T-helper 17 cell (primary cell): Measurements from ENCODE around the gene ABCG1. TPM values are rescaled to one million over a fixed set of nuclear protein-coding genes. Genes with fewer than 3 reads are reported as not detected.
A peak's percentile ranks its signal among the peaks of the same experiment; 100 is the strongest.

Experiments used
- ATAC-seq: fragments of 150-1000 bp; cut with Tn5 transposase; 2 replicates; pipeline ENCODE4 v1.10.0; 2021; ENCODE audit warnings: mild to moderate bottlenecking, moderate library complexity
- DNase-seq, 3 donors: peaks; one replicate each; pipeline versions ENCODE4 v3.0.0 to v3.0.0-alpha.2; 2020 to 2021
- H3K9me3 ChIP-seq: one replicate; pipeline ENCODE4 v1.7.0; 2013; ENCODE audit warnings: low read length, mild to moderate bottlenecking; ENCODE audit not compliant: control insufficient read depth, poor library complexity, severe bottlenecking
- H3K27ac Mint-ChIP-seq: one replicate; pipeline ENCODE4 v1.8.0; 2022; ENCODE audit warnings: mild to moderate bottlenecking, moderate library complexity, mixed read lengths
- H3K27me3 Mint-ChIP-seq: one replicate; pipeline ENCODE4 v1.8.0; 2022; ENCODE audit warnings: mixed read lengths
- H3K36me3 Mint-ChIP-seq: one replicate; pipeline ENCODE4 v1.8.0; 2022; ENCODE audit warnings: low read depth, mixed read lengths
- H3K4me1 Mint-ChIP-seq: one replicate; pipeline ENCODE4 v1.8.0; 2022; ENCODE audit warnings: mild to moderate bottlenecking, mixed read lengths
- H3K4me3 Mint-ChIP-seq: one replicate; pipeline ENCODE4 v1.8.0; 2022; ENCODE audit warnings: mild to moderate bottlenecking, moderate library complexity, mixed read lengths
- total RNA-seq, 4 donors: library from RNA in 2 of 4; stranded (reverse) in 2 of 4; gene quantifications; one replicate each; pipeline ENCODE4 v1.2.3 and lab custom pipeline; 2022 to 2026

Gene ABCG1
- total RNA-seq, 2 donors from 2014 or later = 43.4 to 75.0 TPM

GRCh38 chr21:42213082-42213774 lies 5.7 kb upstream of the ABCG1 start:
- Mint-ChIP-seq H3K27ac (no peak overlapping the region), H3K4me1 (peaks cover 15% of the 10 kb centered on the region), H3K27me3 (no peaks in the 10 kb centered on the region), H3K4me3 (no peak overlapping the region), H3K36me3 (no peaks in the 10 kb centered on the region)
- DNase-seq = no peak
- no peaks in the 10 kb centered on the region for H3K9me3 ChIP-seq
- ATAC-seq = no peak

DNA sequence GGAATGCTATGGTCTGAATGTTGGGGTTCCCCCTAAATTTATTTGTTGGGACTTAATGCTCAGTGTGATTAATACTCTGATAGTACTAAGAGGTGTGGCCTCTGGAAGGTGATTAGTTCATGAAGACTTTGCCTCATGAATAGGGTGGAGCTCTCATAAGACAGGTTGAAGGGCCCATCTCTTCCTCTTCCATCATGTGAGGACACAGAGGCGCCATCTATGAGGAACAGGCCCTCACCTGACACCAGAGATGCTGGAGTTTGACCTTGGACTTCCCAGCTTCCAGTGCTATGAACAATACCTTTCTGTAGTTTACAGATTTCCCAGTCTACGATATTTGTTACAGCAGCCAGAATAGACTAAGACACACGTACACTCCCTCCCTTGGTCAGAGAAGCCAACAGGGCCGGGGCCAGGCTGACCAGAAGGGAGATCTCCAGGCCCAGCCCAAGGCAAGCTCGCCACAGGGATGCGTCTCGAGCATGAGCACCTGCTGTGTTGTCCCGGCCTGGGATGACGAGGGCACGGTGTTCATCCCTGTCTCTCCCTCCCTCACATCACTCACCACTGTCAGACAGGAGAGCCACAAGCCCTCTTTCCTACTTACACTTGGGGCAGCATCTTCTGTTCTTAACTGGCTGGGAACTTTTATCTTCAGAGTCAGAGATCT lies 4.7 kb upstream of the ABCG1 start:
- Mint-ChIP-seq H3K27me3 (no peaks in the 10 kb centered on the region), H3K4me3 (no peak overlapping the region), H3K4me1 (peaks cover 13% of the 10 kb centered on the region), H3K27ac (no peak overlapping the region), H3K36me3 (no peaks in the 10 kb centered on the region)
- H3K9me3 ChIP-seq = no peaks in the 10 kb centered on the region
- ATAC-seq = no peak
- no peak for DNase-seq

DNA sequence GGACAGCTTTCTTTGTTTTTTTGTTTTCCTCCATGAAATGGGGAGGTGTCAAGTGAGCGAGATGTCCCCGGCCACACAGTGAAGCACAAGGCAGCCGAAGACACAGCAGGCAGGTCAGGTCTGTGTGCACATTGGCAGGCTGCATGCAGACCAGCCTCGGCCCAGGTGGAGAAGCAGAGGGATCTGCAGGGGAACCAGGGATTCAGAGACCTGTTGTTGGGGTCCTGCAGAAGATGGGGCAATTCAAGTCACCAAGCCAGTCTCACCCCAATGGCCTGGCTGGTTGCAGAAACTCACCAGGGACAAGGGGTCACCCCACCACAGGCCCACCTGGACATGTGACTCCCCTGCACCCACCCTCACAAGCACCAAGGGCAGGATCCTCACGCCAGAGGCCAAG lies 4.0 kb upstream of the ABCG1 start:
- DNase-seq (no peak), ATAC-seq (no peak)
- H3K9me3 ChIP-seq = no peaks in the 10 kb centered on the region
- H3K36me3 Mint-ChIP-seq = no peaks in the 10 kb centered on the region
- no peak overlapping the region for H3K27ac Mint-ChIP-seq
- peaks cover 13% of the 10 kb centered on the region for H3K4me1 Mint-ChIP-seq
- H3K4me3 Mint-ChIP-seq = no peak overlapping the region
- H3K27me3 Mint-ChIP-seq = no peaks in the 10 kb centered on the region

- ATAC-seq = no peak
- Mint-ChIP-seq H3K27me3 (no peaks in the 10 kb centered on the region), H3K27ac (no peak overlapping the region), H3K36me3 (peaks cover 3% of the 10 kb centered on the region), H3K4me1 (peaks cover 21% of the 10 kb centered on the region), H3K4me3 (no peak overlapping the region)
- no peaks in the 10 kb centered on the region for H3K9me3 ChIP-seq
- DNase-seq = no peak
Measured at GRCh38 chr21:42215942-42216725, 2.8 kb upstream of the ABCG1 start.

DNA sequence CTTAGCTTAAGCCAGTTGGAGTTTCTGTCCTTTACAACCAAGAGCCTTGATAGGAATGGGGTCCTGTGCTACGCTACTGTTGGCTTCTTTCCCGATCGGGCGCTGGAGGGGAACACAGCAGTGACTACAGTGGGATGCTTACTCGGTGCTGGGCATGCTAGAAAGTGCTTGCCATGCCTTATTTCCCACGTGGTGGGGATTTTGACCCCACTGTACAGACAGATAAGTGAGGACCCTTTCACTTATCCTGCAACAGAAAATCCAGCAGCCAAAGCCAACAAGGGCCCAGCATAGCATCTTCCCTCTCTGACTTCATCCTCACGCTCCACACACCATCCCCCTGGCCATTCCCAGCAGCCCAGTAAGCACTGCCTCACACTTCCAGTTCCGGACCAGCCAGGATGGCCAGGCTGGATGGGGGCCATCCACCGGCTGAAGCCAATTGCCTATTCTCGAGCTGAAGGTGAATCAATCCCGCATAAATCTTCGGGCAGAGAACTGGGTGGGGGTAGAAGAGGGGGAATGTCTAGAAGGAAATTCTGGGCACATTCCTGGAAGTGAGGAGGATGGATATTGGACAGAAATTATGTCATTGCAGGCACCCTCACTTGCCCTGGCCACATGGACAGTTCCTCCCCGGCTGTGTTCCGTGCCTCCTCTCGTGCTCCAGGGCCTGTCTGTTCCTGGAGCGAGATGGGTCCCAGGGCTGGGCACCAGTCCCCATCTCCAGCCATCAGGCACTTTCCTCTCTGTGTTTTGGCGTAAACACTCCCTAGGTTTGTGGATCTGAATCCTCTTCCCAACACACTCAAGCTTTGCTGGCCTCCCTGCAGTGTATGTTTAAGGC lies 2.0 kb upstream of the ABCG1 start:
- no peaks in the 10 kb centered on the region for H3K9me3 ChIP-seq
- ATAC-seq (no peak), DNase-seq (no peak)
- peaks cover 4% of the 10 kb centered on the region for H3K36me3 Mint-ChIP-seq
- H3K4me1 Mint-ChIP-seq = peaks cover 20% of the 10 kb centered on the region
- H3K4me3 Mint-ChIP-seq = no peak overlapping the region
- H3K27ac Mint-ChIP-seq = peak overlapping the region; percentile 45
- H3K27me3 Mint-ChIP-seq = no peaks in the 10 kb centered on the region

- H3K27ac Mint-ChIP-seq = peak overlapping the region; percentile 99
- peaks cover 27% of the 10 kb centered on the region for H3K4me1 Mint-ChIP-seq
- no peaks in the 10 kb centered on the region for H3K9me3 ChIP-seq
- H3K27me3 Mint-ChIP-seq = no peaks in the 10 kb centered on the region
- DNase-seq (peak; percentile 19 to 27 (median 25)), ATAC-seq (no peak)
- peak overlapping the region; percentile 96 for H3K4me3 Mint-ChIP-seq
- peaks cover 5% of the 10 kb centered on the region for H3K36me3 Mint-ChIP-seq
Measured at GRCh38 chr21:42219606-42220137, 732 bp downstream of the ABCG1 start.

GRCh38 chr21:42220138-42220701 lies 1.3 kb downstream of the ABCG1 start:
- H3K9me3 ChIP-seq = no peaks in the 10 kb centered on the region
- Mint-ChIP-seq H3K27me3 (no peaks in the 10 kb centered on the region), H3K27ac (peak overlapping the region; percentile 99), H3K36me3 (peaks cover 5% of the 10 kb centered on the region), H3K4me1 (peaks cover 26% of the 10 kb centered on the region), H3K4me3 (peak overlapping the region; percentile 96)
- ATAC-seq (peak; percentile 90), DNase-seq (peak; percentile 54 to 76 (median 69))

DNA sequence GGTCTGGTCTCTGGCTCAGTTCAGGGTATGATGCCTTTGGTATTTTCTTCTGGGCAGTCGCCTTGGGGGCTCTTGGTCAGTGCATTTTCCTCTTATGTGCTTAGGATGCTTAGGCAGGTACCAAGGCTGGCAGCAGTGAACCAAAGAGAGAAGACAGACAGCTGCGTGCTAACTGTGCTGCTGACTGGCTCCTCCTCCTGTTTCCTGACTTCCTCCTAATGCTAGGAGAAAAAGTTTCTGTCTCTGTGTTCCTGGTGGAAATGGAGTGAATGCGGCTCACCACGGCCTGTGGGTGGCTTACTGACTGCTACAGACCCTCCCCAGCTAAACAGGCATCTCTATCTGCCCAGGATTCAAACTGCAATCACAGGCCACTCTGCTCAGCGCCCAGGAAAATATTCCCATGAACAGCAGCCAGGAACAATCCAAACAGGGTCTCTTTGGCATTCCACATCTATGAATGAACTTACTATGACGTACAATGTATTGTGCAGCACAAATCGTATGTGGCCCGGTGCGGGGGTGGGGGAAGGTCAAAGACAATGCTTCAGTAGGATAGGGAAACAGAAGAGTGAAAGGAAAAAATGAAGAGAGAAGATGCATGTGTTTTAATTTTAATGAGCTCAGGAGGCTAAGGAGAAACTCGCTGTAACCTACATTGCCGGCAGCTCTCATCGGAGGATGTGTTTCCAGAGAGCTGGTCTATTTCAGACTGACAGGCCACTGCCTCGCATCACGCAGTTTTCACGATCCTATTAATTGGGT lies 2.8 kb downstream of the ABCG1 start:
- H3K27ac Mint-ChIP-seq = peak overlapping the region; percentile 91
- no peaks in the 10 kb centered on the region for H3K27me3 Mint-ChIP-seq
- H3K36me3 Mint-ChIP-seq = peaks cover 8% of the 10 kb centered on the region
- no peak for ATAC-seq
- no peak overlapping the region for H3K4me3 Mint-ChIP-seq
- DNase-seq = no peak
- H3K9me3 ChIP-seq = no peaks in the 10 kb centered on the region
- H3K4me1 Mint-ChIP-seq = peaks cover 26% of the 10 kb centered on the region

DNA sequence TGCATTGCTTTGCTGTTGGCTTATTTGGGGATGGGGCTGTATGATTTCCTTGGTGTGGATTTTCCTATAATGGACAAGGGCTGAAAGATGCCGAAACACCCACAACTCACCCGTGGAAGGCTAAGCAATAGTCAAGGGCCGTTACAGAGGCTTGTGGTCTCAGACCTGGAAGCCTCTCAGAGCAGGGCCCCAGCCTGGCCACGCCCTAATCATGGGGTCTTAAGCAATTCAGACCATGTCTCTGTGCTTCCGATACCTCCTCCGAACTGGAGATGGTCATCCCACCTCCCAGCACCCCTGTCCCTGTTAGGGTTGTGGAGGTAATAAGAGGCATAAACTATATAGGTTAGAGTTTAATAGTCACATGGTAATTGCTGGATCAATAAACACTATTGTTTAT lies 3.4 kb downstream of the ABCG1 start:
- H3K4me3 Mint-ChIP-seq = peak overlapping the region; percentile 25
- peaks cover 8% of the 10 kb centered on the region for H3K36me3 Mint-ChIP-seq
- peaks cover 23% of the 10 kb centered on the region for H3K4me1 Mint-ChIP-seq
- H3K27me3 Mint-ChIP-seq = no peaks in the 10 kb centered on the region
- ATAC-seq = no peak
- peak overlapping the region; percentile 91 for H3K27ac Mint-ChIP-seq
- no peaks in the 10 kb centered on the region for H3K9me3 ChIP-seq
- no peak for DNase-seq

- no peaks in the 10 kb centered on the region for H3K27me3 Mint-ChIP-seq
- H3K9me3 ChIP-seq = no peaks in the 10 kb centered on the region
- DNase-seq = no peak
- H3K4me1 Mint-ChIP-seq = peaks cover 26% of the 10 kb centered on the region
- ATAC-seq = no peak
- H3K36me3 Mint-ChIP-seq = peaks cover 8% of the 10 kb centered on the region
- peak overlapping the region; percentile 65 for H3K27ac Mint-ChIP-seq
- H3K4me3 Mint-ChIP-seq = peak overlapping the region; percentile 43
Measured at GRCh38 chr21:42222821-42223390, 4.0 kb downstream of the ABCG1 start.

DNA sequence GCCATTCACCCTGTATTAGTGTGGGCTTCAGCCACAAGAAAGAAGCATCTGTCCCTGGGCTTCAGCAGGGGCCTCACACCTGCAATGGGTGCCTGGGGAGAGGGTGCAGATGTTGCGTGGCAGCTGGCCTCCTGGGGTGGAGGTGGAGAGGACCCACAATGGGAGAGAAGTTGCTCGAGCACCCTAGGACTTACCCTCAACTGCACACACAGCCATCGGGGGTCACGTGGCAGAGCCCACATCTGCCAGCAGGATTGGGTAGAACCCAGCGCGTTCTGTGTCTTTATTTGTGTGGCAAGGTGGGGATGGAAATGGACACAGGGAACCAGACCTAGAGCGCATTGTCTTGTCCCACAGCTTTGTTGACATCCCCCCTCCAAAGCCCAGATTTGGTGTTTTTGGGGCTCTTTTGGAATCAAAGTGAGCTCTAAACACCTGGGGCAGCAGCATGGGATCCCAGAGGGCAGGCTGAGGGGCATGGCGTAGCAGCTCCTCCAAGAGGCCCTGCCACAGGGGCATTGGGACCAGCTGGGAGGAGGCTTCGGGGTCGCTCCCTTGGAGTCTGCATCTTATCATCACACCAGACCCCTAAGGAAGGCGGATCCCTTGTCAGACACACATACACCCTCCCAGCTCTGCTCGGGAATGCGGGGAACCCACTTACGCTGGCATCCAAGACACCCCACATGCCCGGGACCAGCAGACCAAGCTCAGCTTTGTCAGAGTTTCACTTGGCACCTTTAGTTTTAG lies 5.1 kb downstream of the ABCG1 start:
- Mint-ChIP-seq H3K4me3 (no peak overlapping the region), H3K27me3 (no peaks in the 10 kb centered on the region), H3K4me1 (peaks cover 34% of the 10 kb centered on the region), H3K27ac (peak overlapping the region; percentile 65), H3K36me3 (peaks cover 8% of the 10 kb centered on the region)
- ATAC-seq (no peak), DNase-seq (no peak)
- H3K9me3 ChIP-seq = no peaks in the 10 kb centered on the region
